Measurements from ENCODE around the gene DCPS.
"Not testable (repeated sequence)": the region's sequence is repeated elsewhere in the genome, so short reads cannot be mapped to it uniquely, and the experiment has no call there.

DCPS gene

DNA sequence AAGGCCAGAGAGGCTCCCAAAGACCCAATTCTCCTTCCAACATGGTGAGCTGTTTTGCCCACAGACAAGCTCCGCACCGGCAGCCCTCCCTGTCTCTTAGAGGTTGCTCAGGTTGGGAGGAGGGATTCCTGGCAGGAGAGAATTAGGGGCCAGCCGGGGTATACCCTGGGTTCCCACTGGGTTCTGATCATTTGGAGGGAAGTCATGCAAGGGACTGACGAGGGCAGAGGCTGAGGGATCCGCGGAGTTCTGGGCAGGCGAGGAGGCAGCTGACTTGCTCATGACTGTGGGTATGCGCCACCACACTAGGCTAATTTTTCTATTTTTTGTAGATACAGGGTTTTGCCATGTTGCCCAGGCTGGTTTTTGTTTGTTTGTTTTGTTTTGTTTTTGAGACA lies 56.2 kb downstream of the DCPS start:
- H3K4me1 ChIP-seq = no peaks in the 10 kb centered on the region
- no peak overlapping the region for H3K9ac ChIP-seq
- H3K4me3 ChIP-seq (ENCODE audit: low read depth, low read length) = no peak overlapping the region
- no peak overlapping the region for H3K27ac ChIP-seq
- no peak overlapping the region for H3K4me2 ChIP-seq (ENCODE audit: low read length)
- no peaks in the 10 kb centered on the region for H3K79me2 ChIP-seq
- H3K9me3 ChIP-seq (ENCODE audit: control insufficient read depth, low read length) = no peaks in the 10 kb centered on the region
- H3K27me3 ChIP-seq (ENCODE audit: control insufficient read depth, insufficient read depth, low read length) = no peaks in the 10 kb centered on the region
- TF ChIP-seq, protein P1, sequence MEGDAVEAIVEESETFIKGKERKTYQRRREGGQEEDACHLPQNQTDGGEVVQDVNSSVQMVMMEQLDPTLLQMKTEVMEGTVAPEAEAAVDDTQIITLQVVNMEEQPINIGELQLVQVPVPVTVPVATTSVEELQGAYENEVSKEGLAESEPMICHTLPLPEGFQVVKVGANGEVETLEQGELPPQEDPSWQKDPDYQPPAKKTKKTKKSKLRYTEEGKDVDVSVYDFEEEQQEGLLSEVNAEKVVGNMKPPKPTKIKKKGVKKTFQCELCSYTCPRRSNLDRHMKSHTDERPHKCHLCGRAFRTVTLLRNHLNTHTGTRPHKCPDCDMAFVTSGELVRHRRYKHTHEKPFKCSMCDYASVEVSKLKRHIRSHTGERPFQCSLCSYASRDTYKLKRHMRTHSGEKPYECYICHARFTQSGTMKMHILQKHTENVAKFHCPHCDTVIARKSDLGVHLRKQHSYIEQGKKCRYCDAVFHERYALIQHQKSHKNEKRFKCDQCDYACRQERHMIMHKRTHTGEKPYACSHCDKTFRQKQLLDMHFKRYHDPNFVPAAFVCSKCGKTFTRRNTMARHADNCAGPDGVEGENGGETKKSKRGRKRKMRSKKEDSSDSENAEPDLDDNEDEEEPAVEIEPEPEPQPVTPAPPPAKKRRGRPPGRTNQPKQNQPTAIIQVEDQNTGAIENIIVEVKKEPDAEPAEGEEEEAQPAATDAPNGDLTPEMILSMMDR (IDR thresholded peaks at IDR 0.05) = no peak
- H2AFZ ChIP-seq = no peak overlapping the region
- H3K36me3 ChIP-seq (ENCODE audit: control insufficient read depth, insufficient read depth, low read length) = no peaks in the 10 kb centered on the region

DNA sequence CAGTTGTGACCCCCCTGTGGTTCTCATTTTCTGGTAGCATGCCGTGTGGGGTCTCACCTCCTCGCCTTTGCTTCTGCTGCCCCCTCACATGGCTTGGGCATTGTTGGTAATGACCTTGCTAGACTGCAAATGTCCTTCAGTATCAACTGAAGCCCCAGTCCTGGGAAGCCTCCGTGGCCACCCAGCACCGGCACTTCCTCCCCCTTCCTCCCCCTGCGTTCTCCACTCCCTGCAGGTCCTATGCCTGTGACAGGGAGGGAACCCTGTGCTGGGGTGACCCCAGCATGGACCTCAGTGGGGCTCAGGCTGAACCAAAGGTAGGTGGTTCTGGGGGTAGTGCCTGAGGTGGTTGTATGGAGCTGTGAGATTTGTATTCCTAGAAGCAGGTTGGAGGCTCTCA lies 57.5 kb downstream of the DCPS start:
- Histone ChIP-seq H2AFZ (no peak overlapping the region), H3K36me3 (ENCODE audit: control insufficient read depth, insufficient read depth, low read length) (no peaks in the 10 kb centered on the region), H3K4me1 (no peaks in the 10 kb centered on the region), H3K9me3 (ENCODE audit: control insufficient read depth, low read length) (no peaks in the 10 kb centered on the region), H3K79me2 (no peaks in the 10 kb centered on the region), H3K27ac (no peak overlapping the region), H3K9ac (no peak overlapping the region), H3K4me2 (ENCODE audit: low read length) (no peak overlapping the region), H3K4me3 (ENCODE audit: low read depth, low read length) (no peak overlapping the region), H3K27me3 (ENCODE audit: control insufficient read depth, insufficient read depth, low read length) (no peaks in the 10 kb centered on the region)
- TF ChIP-seq, protein P1 (IDR thresholded peaks at IDR 0.05) = no peak

DNA sequence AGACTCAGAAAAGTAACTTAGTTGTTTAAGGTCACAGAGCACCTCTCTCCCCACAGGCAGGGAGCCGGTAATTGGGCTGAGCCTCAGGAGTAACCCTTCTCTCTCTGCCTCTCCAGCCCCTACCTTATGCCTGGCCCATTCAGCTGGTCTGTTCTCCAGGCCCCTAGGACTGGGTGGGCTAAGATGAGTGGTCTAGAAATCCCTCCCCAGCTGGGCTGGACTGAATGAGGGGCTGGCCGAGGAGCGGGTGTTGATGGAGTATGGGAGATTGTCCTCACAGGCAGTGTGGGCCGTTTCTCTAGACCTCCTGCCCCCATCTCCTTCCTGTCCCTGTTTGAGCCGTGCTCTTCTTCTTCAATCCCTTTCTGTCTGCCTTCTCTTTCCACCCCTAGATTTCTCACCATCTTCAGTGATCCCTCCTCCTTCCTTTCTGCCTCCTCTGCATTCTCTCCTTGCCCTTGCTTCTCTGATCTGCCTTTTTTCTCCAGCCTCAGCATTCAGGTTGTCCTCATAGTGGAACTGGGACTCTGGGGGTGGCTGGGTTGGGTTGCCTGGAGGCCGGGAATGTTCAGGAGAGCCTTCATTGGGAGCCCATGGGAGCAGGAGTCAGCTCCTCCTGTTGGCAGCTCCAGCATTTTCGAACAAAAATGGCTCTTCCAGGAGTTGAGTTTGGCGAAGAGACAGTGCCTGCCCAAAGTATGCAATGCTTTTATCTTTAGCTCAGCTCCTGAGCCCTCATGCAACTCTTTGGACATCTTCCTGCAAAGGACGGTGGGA lies 59.2 kb downstream of the DCPS start:
- no peaks in the 10 kb centered on the region for H3K27me3 ChIP-seq (ENCODE audit: control insufficient read depth, insufficient read depth, low read length)
- no peak overlapping the region for H3K27ac ChIP-seq
- H3K9me3 ChIP-seq (ENCODE audit: control insufficient read depth, low read length) = no peaks in the 10 kb centered on the region
- no peak overlapping the region for H3K4me3 ChIP-seq (ENCODE audit: low read depth, low read length)
- H3K36me3 ChIP-seq (ENCODE audit: control insufficient read depth, insufficient read depth, low read length) = no peaks in the 10 kb centered on the region
- H2AFZ ChIP-seq = no peak overlapping the region
- H3K79me2 ChIP-seq = no peaks in the 10 kb centered on the region
- H3K4me2 ChIP-seq (ENCODE audit: low read length) = no peak overlapping the region
- no peaks in the 10 kb centered on the region for H3K4me1 ChIP-seq
- TF ChIP-seq, protein P1 (IDR thresholded peaks at IDR 0.05) = no peak
- H3K9ac ChIP-seq = no peak overlapping the region

DNA sequence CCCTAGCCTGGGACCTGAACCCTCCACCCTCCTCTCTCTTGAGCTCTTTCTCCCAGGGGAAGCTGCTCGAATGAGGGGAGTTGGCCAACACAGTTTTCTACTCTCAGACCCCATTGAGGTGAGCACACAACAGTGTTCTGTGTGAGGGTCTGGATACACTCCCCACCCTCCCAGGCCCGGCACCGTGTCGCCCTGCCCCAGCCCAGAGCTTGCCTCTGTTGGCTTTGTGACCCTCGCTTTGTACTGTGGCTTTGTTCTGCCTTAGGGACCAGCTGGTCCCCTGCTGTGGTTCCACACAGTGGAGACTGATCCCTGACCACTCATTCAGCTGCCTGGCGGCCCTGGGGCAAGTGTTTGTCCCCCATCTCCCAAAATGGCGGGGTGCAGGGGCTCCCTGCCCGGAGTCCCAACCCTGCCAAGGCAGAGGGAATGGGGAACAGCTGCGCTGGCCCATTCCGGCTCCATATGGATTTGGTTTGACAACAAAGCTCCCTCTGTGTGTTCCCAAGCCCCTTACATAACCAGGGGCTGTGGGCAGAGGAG lies 59.9 kb downstream of the DCPS start:
- H3K36me3 ChIP-seq (ENCODE audit: control insufficient read depth, insufficient read depth, low read length) = no peaks in the 10 kb centered on the region
- no peak overlapping the region for H3K4me3 ChIP-seq (ENCODE audit: low read depth, low read length)
- H3K79me2 ChIP-seq = no peaks in the 10 kb centered on the region
- TF ChIP-seq, protein P1 (IDR thresholded peaks at IDR 0.05) = no peak
- no peaks in the 10 kb centered on the region for H3K4me1 ChIP-seq
- H3K9ac ChIP-seq = no peak overlapping the region
- H3K4me2 ChIP-seq (ENCODE audit: low read length) = no peak overlapping the region
- no peak overlapping the region for H3K27ac ChIP-seq
- no peaks in the 10 kb centered on the region for H3K27me3 ChIP-seq (ENCODE audit: control insufficient read depth, insufficient read depth, low read length)
- no peak overlapping the region for H2AFZ ChIP-seq
- H3K9me3 ChIP-seq (ENCODE audit: control insufficient read depth, low read length) = no peaks in the 10 kb centered on the region

DNA sequence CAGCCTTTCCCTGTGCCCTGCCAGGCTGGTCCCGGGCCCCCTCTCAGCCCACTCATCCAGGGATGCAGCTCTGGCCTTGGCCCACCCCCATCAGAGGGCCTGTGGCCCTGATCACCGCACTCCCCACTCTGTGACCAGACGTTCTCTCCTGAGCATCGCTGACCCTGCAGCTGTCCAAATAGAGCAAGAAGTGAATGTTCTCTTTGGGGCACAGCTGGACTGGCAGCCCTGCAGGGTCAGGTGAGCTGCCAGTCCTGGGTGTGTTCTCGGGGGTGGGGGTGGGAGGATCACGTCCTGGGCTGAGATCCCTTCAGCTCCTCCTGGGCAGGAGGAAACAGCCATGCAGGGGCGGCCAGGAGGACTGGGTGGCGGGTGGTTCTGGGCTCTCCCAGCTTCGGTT lies 60.9 kb downstream of the DCPS start:
- not testable (repeated sequence) for H3K79me2 ChIP-seq; H3K27ac ChIP-seq; H3K4me3 ChIP-seq (ENCODE audit: low read depth, low read length); H3K4me2 ChIP-seq (ENCODE audit: low read length); H3K4me1 ChIP-seq; H3K9ac ChIP-seq; H3K36me3 ChIP-seq (ENCODE audit: control insufficient read depth, insufficient read depth, low read length); H2AFZ ChIP-seq; H3K27me3 ChIP-seq (ENCODE audit: control insufficient read depth, insufficient read depth, low read length); H3K9me3 ChIP-seq (ENCODE audit: control insufficient read depth, low read length)

DNA sequence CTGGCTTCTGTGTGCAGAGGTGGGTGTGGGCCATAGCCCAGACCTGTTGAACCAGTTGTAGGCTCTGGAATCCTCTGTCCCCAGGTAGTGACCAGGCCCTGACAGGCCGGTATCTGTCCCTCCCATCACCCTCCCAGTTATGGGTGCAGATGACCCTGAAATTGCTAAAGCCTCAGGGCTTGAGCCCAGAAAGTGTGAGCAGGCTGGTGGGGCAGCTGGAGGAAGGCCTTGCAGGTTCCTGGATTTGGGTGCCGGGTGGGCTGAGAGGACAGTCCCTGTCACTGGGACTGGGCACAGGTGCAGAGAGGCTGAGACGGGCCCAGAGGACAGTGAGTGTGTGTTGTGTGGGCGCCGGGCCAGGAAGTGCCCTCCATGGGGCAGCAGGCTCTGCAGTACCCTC lies 61.6 kb downstream of the DCPS start:
- not testable (repeated sequence) for H3K9me3 ChIP-seq (ENCODE audit: control insufficient read depth, low read length); H3K79me2 ChIP-seq; H2AFZ ChIP-seq; H3K4me3 ChIP-seq (ENCODE audit: low read depth, low read length); H3K27me3 ChIP-seq (ENCODE audit: control insufficient read depth, insufficient read depth, low read length); H3K4me2 ChIP-seq (ENCODE audit: low read length); H3K36me3 ChIP-seq (ENCODE audit: control insufficient read depth, insufficient read depth, low read length); H3K27ac ChIP-seq; H3K9ac ChIP-seq; H3K4me1 ChIP-seq
